ENCODE measurements around the gene COBL. TPM values are rescaled to one million over a fixed set of nuclear protein-coding genes. Genes with fewer than 3 reads are reported as not detected.

COBL gene
- total and polyA plus RNA-seq, 10 of the 15 experiments (the other 5 are each of a cell fraction or from before 2014, with no cell fraction given), result 0.21 TPM; not detected in 9

DNA sequence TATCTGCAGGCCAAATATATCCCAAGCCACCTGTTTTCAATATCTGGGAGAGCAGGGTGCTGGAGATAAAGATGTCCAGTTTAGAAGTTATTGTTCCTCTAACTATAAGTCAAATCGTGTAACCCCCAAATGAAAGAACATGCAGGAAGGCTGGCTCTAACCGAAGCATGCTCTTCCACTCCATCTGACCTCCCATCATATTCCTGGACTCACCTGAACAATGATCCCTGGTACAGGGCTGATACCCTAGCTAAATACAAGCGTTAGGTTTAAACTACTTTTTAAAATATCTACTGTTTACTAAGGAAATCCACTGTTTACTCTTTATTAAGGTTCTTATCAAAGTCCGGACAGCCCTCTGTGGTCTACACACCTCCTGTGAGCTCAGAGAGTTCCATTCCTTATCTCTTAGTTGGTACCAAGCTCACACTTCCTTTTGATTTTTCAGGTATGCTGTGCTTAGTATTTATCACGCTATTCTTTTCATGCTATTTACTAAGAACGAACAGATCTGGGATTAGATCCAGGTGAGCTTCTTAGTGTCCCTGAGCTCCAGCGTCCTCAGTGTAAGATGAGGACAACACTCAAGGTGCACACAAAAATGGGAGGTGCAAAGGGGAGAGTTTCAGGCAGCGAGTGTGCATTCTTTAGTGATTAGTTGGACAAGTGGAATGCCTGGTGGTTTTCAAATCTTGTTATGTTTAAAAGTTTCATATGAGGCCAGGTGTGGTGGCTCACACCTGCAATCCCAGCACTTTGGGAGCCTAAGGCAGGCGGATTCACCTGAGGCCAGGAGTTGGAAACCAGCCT, 23.6 kb upstream of the COBL start (continued):
- TF ChIP-seq, protein P1, sequence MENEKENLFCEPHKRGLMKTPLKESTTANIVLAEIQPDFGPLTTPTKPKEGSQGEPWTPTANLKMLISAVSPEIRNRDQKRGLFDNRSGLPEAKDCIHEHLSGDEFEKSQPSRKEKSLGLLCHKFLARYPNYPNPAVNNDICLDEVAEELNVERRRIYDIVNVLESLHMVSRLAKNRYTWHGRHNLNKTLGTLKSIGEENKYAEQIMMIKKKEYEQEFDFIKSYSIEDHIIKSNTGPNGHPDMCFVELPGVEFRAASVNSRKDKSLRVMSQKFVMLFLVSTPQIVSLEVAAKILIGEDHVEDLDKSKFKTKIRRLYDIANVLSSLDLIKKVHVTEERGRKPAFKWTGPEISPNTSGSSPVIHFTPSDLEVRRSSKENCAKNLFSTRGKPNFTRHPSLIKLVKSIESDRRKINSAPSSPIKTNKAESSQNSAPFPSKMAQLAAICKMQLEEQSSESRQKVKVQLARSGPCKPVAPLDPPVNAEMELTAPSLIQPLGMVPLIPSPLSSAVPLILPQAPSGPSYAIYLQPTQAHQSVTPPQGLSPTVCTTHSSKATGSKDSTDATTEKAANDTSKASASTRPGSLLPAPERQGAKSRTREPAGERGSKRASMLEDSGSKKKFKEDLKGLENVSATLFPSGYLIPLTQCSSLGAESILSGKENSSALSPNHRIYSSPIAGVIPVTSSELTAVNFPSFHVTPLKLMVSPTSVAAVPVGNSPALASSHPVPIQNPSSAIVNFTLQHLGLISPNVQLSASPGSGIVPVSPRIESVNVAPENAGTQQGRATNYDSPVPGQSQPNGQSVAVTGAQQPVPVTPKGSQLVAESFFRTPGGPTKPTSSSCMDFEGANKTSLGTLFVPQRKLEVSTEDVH (IDR thresholded peaks at IDR 0.05; ENCODE audit: low read depth, partially characterized antibody), result no peak
- TF ChIP-seq, protein P2, sequence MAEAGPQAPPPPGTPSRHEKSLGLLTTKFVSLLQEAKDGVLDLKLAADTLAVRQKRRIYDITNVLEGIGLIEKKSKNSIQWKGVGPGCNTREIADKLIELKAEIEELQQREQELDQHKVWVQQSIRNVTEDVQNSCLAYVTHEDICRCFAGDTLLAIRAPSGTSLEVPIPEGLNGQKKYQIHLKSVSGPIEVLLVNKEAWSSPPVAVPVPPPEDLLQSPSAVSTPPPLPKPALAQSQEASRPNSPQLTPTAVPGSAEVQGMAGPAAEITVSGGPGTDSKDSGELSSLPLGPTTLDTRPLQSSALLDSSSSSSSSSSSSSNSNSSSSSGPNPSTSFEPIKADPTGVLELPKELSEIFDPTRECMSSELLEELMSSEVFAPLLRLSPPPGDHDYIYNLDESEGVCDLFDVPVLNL (IDR thresholded peaks at IDR 0.05; ENCODE audit: low read depth, low read length), result no peak
- TF ChIP-seq, protein P3, sequence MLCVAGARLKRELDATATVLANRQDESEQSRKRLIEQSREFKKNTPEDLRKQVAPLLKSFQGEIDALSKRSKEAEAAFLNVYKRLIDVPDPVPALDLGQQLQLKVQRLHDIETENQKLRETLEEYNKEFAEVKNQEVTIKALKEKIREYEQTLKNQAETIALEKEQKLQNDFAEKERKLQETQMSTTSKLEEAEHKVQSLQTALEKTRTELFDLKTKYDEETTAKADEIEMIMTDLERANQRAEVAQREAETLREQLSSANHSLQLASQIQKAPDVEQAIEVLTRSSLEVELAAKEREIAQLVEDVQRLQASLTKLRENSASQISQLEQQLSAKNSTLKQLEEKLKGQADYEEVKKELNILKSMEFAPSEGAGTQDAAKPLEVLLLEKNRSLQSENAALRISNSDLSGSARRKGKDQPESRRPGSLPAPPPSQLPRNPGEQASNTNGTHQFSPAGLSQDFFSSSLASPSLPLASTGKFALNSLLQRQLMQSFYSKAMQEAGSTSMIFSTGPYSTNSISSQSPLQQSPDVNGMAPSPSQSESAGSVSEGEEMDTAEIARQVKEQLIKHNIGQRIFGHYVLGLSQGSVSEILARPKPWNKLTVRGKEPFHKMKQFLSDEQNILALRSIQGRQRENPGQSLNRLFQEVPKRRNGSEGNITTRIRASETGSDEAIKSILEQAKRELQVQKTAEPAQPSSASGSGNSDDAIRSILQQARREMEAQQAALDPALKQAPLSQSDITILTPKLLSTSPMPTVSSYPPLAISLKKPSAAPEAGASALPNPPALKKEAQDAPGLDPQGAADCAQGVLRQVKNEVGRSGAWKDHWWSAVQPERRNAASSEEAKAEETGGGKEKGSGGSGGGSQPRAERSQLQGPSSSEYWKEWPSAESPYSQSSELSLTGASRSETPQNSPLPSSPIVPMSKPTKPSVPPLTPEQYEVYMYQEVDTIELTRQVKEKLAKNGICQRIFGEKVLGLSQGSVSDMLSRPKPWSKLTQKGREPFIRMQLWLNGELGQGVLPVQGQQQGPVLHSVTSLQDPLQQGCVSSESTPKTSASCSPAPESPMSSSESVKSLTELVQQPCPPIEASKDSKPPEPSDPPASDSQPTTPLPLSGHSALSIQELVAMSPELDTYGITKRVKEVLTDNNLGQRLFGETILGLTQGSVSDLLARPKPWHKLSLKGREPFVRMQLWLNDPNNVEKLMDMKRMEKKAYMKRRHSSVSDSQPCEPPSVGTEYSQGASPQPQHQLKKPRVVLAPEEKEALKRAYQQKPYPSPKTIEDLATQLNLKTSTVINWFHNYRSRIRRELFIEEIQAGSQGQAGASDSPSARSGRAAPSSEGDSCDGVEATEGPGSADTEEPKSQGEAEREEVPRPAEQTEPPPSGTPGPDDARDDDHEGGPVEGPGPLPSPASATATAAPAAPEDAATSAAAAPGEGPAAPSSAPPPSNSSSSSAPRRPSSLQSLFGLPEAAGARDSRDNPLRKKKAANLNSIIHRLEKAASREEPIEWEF (IDR thresholded peaks at IDR 0.05; ENCODE audit: insufficient replicate concordance, low read depth, low read length), result no peak
- TF ChIP-seq, protein P4, sequence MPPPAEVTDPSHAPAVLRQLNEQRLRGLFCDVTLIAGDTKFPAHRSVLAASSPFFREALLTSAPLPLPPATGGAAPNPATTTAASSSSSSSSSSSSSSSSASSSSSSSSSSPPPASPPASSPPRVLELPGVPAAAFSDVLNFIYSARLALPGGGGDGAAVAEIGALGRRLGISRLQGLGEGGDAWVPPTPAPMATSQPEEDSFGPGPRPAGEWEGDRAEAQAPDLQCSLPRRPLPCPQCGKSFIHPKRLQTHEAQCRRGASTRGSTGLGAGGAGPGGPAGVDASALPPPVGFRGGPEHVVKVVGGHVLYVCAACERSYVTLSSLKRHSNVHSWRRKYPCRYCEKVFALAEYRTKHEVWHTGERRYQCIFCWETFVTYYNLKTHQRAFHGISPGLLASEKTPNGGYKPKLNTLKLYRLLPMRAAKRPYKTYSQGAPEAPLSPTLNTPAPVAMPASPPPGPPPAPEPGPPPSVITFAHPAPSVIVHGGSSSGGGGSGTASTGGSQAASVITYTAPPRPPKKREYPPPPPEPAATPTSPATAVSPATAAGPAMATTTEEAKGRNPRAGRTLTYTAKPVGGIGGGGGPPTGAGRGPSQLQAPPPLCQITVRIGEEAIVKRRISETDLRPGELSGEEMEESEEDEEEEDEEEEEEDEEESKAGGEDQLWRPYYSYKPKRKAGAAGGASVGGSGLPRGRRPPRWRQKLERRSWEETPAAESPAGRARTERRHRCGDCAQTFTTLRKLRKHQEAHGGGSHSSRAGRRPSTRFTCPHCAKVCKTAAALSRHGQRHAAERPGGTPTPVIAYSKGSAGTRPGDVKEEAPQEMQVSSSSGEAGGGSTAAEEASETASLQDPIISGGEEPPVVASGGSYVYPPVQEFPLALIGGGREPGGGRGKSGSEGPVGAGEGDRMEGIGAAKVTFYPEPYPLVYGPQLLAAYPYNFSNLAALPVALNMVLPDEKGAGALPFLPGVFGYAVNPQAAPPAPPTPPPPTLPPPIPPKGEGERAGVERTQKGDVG (CRISPR knock-in tag; IDR thresholded peaks at IDR 0.05), result no peak
- TF ChIP-seq ETV6 (conservative IDR thresholded peaks at IDR 0.05 in 1 of 2, IDR thresholded peaks at IDR 0.05 in 1 of 2; ENCODE audit: borderline replicate concordance in 1 of 2, low read depth in 1 of 2), result no peak
- no peak for TF ChIP-seq SMAD5 (IDR thresholded peaks at IDR 0.05; ENCODE audit: low read depth)

Measured in GM12878 (cell line).